ENCODE measurements around the gene KLHDC9.
"Not testable (repeated sequence)": the region's sequence is repeated elsewhere in the genome, so short reads cannot be mapped to it uniquely, and the experiment has no call there.

Gene KLHDC9

DNA sequence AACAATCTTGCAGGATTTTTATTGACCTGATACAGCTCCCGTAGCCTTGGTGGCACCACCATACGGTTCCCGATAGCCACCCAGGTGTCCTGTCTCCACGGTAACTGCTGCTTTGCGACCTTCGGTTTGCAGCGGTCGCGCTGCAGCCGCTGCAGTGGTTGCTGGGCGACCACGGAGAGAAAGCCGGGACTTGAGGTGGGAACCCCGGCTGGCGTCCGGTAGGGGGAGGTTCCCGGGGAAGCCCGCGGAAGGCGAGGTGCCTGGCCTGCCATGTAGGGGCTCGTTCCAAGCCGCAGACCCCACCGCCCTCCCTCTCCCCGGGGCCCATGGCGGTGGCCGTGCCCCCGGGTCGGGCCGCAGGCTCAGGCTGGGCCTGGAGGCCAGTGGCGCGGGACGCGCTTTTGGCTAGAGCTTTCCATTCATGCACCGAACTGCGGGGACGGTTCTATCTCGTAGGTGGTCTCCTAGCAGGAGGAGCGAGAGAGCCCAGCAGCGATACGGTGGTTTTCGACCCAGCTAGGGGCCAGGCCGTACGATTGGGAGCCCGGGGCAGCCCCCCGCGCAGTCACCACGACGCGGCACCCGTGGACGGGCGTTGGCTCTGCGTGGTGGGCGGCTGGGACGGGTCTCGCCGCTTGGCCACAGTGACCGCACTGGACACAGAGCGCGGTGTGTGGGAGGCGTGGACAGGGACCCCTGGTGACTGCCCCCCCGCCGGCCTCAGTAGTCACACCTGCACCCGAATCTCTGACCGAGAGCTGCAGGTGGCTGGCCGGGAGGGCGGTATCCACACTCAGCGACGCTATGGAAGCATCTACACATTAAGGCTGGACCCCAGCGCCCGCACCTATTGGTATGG lies at the start of gene KLHDC9:
TSS of gene KLHDC9 (plus strand) at position 152 of the 859 bp plus-strand sequence. CDS start at position 327, 175 bp downstream.
- in situ Hi-C loops (cut with MboI; ENCODE audit: low sequenced_read_pairs) = no loop called here

DNA sequence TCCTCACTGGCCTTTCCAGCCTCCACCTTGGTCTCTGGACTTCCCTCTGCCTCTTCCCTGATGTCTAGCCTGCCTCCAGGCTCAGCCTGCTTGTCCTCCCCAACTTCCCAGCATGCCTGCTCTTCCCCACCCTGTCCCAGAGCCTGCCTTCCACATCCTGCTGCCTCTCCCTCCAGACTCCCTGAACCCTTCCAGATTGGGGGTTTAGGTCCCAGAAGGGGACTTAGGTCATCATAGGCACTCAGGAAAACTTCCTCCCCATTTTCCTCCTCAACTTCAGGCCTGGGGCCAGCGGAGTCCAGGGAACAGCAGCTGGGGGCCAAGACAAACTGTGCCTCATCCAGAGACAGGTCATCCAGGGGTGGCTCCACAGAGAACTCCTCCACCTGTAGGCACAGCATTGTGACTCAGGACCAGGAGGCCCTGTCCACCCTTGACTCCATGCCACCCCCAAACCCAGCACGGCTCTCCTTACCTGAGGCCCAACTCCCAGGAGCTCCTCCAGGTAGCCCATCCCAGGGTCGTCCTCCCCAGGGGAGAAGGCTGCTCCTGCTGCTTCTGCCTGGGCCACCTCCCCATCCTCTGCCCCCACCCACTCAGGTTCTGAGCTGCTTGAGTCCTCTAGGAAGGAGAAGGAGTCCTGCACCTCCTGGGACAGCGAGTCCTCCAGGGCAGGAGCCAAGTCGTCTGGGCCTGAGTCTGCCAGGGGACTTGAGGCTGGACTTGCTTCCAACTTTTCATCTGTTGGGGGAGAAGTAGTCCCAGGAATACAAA lies 49.0 kb upstream of the KLHDC9 start:
- in situ Hi-C loops (cut with MboI; ENCODE audit: low sequenced_read_pairs) = no loop called here

- in situ Hi-C loops (cut with MboI; ENCODE audit: low sequenced_read_pairs) = no loop called here
These were observed 46.9 kb upstream of the KLHDC9 start for GRCh38 chr1:161051219-161051618.

- in situ Hi-C loops (cut with MboI; ENCODE audit: low sequenced_read_pairs) = no loop called here
These were observed 45.3 kb upstream of the KLHDC9 start for GRCh38 chr1:161052899-161053298.

DNA sequence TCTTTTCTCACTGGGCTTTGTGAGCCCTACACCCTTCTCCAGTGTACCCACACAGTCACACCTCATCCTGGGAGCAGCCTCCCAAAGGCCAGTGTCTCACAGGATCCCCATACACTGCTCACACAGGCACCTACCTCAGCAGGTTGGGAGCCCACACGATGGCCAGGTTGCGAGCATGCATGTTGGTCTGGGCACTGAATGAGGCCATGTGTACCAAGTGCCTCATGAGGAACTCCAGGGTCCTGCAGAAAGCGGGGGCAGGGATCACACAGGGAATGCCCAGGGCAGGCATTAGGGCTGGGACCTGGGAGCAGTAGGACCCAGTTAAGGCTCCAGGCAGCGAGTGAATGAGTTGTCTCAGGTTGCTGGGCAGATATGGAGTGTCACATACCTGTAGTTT lies 43.9 kb upstream of the KLHDC9 start:
- in situ Hi-C loops (cut with MboI; ENCODE audit: low sequenced_read_pairs) = no loop called here

- in situ Hi-C loops (cut with MboI; ENCODE audit: low sequenced_read_pairs) = no loop called here
These were observed 43.4 kb upstream of the KLHDC9 start for GRCh38 chr1:161054805-161055204.

GRCh38 chr1:161059293-161059692 lies 38.9 kb upstream of the KLHDC9 start:
- in situ Hi-C loops (cut with MboI; ENCODE audit: low sequenced_read_pairs) = no loop called here

- in situ Hi-C loops (cut with MboI; ENCODE audit: low sequenced_read_pairs) = no loop called here
These were observed 36.7 kb upstream of the KLHDC9 start for GRCh38 chr1:161061419-161061818.

DNA sequence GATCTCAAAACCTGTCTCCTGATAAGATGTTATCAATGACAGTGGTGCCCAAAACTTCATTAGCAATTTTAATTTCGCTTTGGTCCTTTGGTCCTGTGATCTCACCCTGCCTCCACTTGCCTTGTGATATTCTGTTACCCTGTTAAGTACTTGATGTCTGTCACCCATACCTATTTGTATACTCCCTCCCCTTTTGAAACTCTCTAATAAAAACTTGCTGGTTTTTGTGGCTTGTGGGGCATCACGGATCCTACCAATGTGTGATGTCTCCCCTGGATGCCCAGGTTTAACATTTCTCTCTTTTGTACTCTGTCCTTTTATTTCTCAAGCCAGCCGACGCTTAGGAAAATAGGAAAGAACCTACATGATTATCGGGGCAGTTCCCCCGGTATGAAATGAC lies 34.2 kb upstream of the KLHDC9 start:
- in situ Hi-C loops (cut with MboI; ENCODE audit: low sequenced_read_pairs) = not testable (repeated sequence)

DNA sequence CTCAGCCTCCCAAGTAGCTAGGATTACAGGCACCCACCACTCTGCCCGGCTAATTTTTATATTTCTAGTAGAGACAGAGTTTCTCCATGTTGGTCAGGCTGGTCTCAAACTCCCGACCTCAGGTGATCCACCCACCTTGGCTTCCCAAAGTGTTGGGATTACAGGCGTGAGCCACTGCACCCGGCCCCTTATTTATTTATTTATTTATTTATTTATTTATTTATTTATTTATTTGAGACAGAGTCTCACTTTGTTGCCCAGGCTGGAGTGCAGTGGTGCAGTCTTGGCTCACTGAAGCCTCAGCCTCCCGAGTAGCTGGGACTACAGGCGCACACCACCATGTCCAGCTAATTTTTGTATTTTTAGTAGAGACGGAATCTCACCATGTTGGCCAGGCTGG lies 32.5 kb upstream of the KLHDC9 start:
- in situ Hi-C loops (cut with MboI; ENCODE audit: low sequenced_read_pairs) = not testable (repeated sequence)

GRCh38 chr1:161066694-161067093 lies 31.5 kb upstream of the KLHDC9 start:
- in situ Hi-C loops (cut with MboI; ENCODE audit: low sequenced_read_pairs) = no loop called here

- in situ Hi-C loops (cut with MboI; ENCODE audit: low sequenced_read_pairs) = no loop called here
These were observed 29.6 kb upstream of the KLHDC9 start for GRCh38 chr1:161068306-161069234.

GRCh38 chr1:161069241-161069640 lies 28.9 kb upstream of the KLHDC9 start:
- in situ Hi-C loops (cut with MboI; ENCODE audit: low sequenced_read_pairs) = no loop called here

GRCh38 chr1:161069731-161070270 lies 28.4 kb upstream of the KLHDC9 start, which contains the start of gene ARHGAP30:
Gene ARHGAP30, minus strand, starts transcription at chr1:161069891. Its CDS starts 267 bp downstream, at chr1:161069624.
- in situ Hi-C loops (cut with MboI; ENCODE audit: low sequenced_read_pairs) = no loop called here

- in situ Hi-C loops (cut with MboI; ENCODE audit: low sequenced_read_pairs) = no loop called here
These were observed 27.4 kb upstream of the KLHDC9 start for GRCh38 chr1:161070761-161071160.

DNA sequence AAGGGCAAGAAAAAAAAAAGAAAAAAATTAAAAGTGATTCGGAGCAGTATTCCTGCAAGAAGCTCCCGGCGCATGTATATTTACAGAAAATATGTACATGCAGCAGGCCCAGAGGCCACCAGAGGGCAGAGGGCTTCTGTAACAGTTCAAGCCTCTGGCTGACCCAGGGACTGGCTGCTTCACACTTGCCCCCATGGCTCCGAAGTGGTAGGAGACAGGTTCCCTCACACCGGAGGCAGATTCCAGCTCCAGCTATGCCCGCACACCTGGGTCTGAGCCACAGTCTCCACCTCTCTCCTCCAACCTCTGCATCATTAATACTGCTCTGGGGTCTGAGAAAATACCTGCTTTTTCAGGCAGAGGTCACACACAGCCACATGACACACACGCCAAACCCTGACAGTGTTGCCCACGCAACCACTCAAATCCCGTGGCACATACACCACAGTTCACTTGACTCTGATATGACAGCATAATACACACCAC lies 26.2 kb upstream of the KLHDC9 start:
- in situ Hi-C loops (cut with MboI; ENCODE audit: low sequenced_read_pairs) = no loop called here

GRCh38 chr1:161072751-161073449 lies 25.3 kb upstream of the KLHDC9 start:
- in situ Hi-C loops (cut with MboI; ENCODE audit: low sequenced_read_pairs) = no loop called here

- in situ Hi-C loops (cut with MboI; ENCODE audit: low sequenced_read_pairs) = no loop called here
These were observed 24.6 kb upstream of the KLHDC9 start for GRCh38 chr1:161073474-161074121.

- in situ Hi-C loops (cut with MboI; ENCODE audit: low sequenced_read_pairs) = no loop called here
These were observed 23.3 kb upstream of the KLHDC9 start for GRCh38 chr1:161074676-161075368.

Measured in hTERT RPE-1 (cell line).